Renal pelvis (tissue), 4 donors: ENCODE results near the gene MGAT4C. TPM values are rescaled to one million over a fixed set of nuclear protein-coding genes. Genes with fewer than 3 reads are reported as not detected.

ENCODE experiments used
- DNase-seq: peaks from one replicate; pipeline ENCODE4 v3.0.0-alpha.2; 2013
- polyA plus RNA-seq, 3 donors: library from polyadenylated mRNA; unstranded; fragments of 120-200 nt; gene quantifications; one replicate each; pipeline ENCODE4 v1.2.1, GENCODE V29; 2013; ENCODE audit not compliant: insufficient read length in 3 of 3

The MGAT4C gene
- polyA plus RNA-seq, 3 donors, result 1.6 to 2.2 (median 2.1) TPM

DNA sequence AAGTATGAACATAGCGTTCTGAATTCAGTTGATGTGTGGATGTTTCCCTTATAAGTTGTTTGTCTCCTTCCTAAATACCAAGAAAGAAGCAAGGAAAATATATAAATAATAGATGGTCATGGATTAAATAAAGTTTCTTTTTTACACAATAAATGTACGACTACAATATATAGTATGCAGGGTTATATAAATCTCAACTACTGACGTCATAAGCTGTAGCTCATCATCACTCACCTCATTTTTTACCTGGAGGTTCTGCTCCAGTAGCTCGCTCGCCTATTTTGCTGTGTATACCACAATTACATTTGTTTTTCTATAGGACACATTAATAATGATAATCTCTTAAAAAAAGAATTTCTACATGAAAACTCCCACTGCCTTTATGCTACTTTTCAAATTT, 272.6 kb downstream of the MGAT4C start:
- no peak for DNase-seq

DNA sequence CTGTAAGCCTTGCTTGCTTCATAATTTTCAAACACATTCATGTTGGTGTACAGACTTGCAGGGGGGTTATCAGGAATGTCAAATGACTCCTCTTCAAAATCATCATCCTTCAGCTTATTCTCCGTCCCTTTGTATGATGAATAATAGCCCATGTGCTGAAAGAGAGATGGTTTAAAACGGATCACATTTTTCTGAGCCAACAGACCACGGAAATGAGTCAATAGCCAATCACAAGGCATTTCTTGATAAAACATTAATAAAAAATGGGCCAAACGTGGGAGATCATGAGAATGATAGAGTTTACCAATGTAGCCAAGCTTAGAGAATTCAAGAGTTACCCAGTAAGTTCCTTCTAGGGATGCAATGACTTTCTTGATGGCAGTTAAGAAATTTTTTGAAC, 276.6 kb downstream of the MGAT4C start:
- no peak for DNase-seq

DNA sequence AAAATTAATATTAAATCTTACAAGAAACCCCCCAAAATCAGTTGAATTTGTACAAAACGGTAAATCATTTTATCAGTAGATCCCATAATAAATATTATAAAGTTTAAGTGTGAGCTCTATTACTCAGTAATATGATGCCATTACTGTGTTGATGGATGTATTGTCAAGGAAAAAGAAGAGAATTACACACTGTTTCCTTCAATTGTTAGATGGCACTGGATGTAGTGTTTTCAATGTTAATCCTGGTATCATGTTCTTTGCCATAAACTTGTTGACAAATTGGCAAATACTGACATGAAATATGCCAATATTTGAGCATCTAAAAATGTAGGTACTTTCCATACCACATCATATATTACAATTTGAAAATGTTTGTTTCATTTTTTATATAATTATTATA, 280.5 kb downstream of the MGAT4C start:
- no peak for DNase-seq

DNA sequence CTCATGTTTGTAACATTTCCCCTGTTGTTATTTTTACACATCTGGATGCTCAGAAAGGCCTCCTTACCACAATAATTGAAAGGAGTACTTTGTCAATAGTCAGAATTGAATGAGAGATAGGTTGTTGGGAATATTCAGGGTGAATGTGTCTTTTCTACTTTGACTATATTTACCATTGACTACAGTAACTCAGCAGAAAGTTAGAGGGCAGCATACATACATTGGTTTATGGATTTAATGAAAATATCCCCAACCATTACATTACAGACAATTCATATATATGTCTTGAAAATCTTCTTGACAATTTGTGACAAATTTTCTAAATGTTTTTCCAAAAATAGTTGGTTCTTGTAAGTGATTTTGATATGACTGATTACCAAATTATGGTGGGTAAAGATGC, 284.4 kb downstream of the MGAT4C start:
- no peak for DNase-seq

DNA sequence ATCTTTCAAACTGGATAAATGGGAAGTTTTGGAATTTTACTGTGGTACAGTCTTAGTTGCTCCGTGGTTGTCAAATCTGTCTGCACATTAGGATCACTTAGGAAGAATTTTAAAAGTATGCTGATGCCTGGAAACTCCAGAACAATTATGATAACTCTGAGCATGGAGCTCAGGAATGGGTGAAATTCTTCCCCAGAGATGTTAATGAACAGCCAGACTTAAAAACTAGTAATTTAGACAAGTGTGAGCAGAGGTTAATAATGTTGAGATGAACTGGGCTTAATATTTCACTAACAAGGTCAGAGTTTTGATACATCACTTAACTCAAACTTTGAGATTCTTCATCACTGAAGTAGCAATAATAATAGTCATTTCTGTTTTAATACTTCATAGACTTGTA, 287.6 kb downstream of the MGAT4C start:
- DNase-seq, result no peak

DNA sequence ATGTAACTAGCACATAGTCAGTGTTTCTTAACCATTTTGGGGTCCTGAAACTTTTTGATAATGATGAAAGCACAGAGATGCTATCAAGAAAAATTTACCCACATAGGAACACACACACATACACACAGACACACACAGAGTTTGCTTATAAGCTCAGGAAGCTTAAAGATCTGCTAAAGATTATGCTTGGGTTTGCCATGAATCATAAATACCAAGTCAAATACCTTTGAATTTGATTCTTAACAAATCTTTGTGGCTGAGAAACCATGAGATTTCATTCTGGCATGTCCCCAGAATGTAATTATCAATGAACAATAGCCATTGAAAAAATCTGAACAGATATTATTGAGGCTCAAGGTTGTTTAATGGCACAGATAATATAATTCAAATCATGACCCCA, 292.9 kb downstream of the MGAT4C start:
- DNase-seq, result no peak

DNA sequence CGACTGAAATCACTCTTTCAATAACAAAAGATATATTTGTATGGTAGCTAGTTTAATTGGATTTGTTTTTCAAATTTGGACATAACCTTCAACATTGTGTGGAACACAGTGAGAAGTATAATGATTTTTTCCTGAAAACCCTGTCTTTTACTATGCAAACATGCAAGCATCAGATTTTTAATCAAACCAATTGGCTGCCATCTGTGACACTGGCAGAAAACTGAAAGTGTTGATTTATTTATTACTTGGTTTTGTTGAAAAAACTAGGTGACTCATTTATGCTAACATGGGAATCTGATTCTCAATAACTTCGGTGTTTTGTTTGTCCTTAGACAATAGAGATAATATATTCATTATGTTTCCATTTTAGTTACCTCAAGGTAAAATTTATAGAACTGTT, 300.1 kb downstream of the MGAT4C start:
- DNase-seq, result no peak

DNA sequence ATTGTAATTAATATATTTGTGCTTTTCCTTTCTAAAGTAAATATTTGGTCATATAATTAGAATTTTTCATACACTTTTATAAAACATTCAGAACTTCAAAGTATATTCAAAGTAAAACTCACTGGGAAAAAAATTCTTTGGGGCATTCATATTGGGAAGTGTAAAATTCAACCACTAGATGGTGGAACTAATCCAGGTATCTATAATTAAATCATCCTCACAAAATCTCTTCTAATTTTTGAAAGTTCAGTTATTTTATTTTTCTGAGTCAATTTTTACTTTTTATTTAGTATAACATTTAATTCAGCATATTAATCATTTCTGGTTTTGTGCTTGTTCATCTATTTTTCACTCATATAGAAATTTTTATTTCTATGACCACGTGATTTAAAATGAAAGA, 301.1 kb downstream of the MGAT4C start:
- no peak for DNase-seq

DNA sequence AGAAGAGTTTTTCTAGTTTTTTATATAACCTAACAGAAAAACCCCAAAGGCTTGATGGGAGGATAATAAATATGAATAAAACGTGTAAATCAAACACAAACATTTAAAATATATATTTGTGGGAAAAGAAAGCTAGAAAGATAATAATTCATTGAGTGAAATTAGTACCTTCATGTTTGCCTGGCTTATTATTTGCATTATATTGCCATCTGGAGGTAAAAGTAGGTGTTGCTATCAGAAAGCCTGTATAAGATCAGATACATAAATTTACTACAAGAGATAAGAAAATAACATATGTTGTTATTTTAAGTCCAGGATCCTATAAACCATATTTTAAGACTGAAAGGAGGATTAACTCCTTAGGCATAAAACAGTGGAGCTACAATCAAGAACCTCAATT, 304.4 kb downstream of the MGAT4C start:
- no peak for DNase-seq

DNA sequence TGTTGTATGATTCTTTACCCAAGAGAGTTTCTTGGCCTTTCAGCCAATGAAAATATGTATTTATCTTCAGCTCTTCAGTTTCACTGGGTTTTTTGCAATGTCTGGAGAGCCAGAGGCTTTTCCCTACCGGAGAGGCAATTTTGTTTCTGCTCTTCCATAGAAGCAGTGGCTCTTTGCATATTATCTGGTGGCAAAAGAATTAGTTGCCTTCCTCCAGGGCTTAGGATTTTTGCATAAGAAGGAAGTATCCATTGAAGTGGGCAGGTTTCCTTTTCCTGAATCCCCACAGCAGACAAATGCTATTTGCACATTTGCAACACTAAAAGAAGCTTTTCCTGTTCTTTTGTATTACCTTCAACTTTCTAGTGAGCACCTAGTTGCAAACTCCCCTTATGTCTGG, 306.9 kb downstream of the MGAT4C start:
- no peak for DNase-seq

DNA sequence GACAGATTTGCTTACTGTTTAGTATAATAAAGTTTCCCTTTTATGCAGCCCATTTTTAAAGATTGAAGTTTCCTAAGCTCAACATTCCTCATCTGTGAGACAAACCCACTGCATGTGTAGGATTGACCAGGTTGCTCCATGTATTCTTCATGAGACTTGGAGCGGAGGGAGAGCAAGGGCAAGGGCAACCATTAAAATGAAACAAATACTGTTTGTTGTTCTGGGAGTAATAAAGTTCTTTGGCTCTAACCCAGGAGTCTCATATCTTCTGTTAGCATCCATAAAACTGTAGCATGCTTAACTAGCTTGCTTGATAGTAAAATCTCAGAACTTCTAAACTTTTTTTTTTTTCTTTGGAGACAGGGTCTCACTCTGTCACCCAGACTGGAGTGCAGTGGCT, 307.9 kb downstream of the MGAT4C start:
- DNase-seq, result no peak

DNA sequence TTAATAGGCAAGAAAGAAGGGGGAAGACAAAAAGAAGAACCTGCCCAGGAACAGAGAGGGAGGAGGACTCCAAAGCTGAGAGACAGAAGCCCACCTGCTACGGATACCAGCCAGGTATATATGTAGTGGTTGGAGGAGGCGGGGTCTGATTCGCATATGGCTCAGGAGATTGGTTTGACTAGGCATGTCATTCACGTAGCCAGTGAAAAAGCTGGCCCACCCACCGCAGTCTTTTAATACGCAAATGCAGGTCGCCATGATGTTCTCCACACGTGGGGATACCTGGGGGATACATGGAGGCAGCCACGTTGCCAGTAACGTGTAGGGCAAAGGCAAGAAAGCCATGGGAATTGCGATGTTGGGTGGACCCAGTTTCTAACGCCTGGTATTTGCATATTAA, 308.9 kb downstream of the MGAT4C start:
- DNase-seq, result no peak

DNA sequence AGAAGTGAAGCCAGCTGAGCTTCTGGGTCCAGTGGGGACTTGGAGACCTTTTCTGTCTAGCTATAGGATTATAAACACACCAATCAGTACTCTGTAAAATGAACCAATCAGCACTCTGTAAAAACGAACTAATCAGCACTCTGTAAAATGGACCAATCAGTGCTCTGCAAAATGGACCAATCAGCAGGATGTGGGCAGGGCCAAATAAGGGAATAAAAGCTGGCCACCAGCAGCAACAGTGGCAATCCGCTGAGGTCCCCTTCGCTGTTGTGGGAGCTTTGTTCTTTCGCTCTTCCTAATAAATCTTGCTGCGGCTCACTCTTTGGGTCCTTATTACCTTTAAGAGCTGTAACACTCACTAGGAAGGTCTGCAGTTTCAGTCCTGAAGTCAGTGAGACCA, 309.8 kb downstream of the MGAT4C start:
- DNase-seq, result no peak

DNA sequence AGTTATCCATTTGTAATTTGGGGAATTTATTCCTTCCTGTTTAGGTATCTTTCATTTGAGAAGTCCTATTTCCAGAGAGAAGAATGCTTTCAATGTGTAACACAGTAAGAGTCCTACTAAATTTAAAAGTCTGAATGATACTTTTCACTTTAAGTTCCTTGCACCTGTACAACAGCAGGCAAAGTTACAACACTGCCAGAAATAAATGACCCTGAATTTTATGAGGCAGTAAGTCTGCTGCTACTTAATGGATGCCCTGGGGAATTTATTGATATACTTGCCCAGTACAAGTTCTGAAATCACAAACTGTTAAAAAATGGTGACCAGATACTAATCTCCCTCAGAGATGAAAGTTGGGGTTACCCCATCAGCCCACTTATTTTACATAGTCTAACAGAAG, 329.0 kb downstream of the MGAT4C start:
- DNase-seq, result no peak

DNA sequence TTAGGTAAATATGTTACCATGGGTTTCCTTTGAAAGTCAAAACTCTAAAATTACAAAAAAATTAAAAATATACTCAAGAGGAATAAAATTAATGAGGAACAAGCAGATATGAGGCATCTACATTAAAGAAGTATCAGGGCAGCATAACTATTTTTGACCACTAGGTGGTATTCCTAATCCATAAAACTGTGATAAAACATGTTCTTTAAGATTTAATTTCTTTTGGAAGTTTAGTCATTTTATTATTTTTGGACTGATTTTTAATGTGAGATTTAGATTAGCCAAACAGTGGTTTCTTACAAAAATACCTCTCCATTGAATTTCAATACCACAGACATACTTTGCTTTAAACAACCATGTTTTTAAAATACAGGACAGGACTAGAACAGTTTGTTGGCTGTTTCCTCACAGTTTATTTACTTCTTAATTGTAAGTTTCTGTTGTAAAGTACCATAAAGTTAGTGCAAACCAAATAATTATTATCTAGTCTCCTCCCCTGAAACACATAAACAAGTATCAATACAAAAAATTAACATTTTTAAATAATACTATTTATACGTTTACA, 332.3 kb downstream of the MGAT4C start:
- no peak for DNase-seq

DNA sequence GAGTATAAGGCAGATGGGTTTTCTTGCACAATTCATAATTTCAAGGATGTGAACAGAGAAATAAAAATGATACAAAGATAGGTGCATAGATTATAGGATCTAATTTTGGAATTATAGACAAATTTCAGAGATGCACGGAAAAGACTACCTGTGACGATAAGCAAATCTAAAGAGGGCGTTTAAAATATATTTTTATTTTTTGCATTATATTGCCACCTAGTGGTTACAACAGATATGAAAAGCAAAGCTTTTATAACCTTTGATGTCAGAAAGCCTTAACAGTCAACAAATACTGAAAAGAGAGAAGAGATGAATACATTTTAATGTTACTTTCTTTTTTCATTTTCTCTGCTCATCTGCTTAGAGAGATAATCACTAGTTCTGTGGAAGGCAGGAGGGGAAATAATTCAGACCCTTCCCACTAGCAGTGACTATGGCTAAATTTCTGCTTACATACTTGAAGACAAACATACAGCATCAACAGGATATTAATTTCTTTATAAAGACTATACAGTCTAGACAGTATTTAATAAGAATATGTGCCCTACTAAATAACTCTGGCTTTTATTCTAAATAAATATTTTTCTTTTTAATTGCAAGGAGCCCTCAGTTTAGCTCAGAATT, 335.8 kb downstream of the MGAT4C start:
- DNase-seq, result peak; percentile 23
